IPS-11a (cell line): Measurements from ENCODE around the gene ITIH2.

ENCODE experiments used
- H3K4me3 ChIP-seq: one replicate; pipeline ENCODE4 v1.5.1; 2013; ENCODE audit warnings: low read depth, low read length, control low read depth

The ITIH2 gene

DNA sequence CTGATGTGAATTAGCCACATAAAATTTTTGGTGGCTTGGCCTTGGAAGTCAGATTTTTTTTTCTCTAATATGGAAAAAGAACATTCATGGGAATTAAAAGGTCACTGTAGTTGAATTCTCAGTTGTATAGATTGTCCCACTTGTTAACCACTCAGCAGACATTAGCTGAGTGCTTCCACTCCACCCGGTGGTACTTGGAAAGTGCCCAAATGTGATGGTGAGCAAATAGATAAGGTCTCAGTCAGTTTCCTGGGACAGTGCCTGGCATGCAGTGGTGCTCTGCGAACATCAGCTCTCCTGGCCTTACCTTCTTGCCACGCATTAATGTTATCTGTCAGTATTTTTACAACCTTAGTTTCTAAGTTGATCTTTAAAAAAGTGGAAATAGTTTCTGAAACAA is 86.3 kb downstream of the ITIH2 start:
- peak overlapping the region; percentile 95 for H3K4me3 ChIP-seq

DNA sequence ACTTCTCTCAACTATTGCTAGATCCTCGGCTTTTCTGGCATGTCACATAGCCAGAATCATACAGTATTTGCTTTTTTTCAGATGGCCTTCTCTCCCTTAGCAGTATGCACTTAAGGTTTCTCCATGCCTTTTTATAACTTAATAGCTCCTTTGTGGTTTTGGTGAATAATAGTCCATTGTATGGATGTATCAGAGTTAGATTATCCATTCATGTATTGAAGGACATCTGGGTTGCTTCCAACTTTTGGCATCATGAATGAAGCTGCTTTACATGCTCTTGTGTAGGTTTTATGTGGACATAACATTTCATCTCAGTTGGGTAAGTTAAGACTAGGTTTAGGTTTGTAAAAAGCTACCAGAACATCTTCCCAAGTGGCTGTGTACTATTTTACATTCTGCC is 89.4 kb downstream of the ITIH2 start:
- no peak overlapping the region for H3K4me3 ChIP-seq

DNA sequence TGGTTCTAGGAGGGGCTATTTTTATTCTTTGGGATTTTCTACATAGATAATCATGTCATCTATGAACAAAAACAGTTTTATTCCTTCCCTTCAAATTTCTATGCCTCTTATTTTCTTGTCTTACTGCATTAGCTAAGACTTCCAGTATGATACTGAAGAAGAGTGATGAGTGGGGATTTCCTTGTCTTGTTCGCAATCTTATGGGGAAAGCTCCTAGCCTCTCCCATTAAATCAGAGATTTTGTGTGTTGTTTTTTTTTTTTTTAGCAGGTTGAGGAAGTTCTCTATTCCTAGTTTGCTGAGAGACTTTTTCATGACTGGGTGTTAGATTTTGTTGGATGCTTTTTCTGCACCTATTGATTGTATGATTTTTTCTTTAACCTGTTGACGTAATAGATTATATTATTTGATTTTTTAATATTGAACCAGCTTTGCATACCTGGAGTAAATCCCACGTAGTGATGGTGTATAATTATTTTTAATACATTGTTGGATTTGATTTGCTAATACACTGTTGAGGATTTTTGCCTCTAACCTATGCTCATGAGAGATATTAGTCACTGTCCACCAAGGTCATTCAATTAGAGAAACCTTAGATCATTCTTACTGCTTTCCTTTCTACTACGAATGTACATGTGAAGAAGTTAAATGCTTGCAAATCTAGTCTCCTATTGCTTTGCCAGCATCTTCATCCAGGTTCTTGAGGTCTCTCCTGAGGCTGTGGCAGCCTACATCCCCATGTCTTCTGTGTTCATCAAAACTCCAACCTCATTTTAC is 91.3 kb downstream of the ITIH2 start:
- no peak overlapping the region for H3K4me3 ChIP-seq

DNA sequence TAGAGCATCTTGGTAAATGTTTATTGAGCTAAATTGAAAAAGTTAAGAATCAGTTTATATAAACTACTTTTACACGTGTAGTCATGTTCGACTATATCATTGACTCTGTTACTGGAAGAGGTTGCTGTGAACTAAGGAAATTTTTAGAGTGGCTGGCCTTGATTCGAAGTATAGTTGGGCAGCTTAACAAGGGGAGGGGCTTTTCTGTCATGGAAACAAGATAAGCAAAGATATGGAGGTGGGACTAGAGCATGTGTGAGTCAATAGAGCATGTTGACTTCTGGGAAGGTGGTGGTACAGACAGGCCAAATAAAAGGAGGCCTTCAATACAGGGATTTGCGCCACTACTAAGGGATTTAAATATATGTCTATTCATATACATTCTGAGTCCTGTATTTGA is 92.5 kb downstream of the ITIH2 start:
- H3K4me3 ChIP-seq = no peak overlapping the region

GRCh38 chr10:7797582-7797981 is 94.5 kb downstream of the ITIH2 start:
- H3K4me3 ChIP-seq = no peak overlapping the region
